GM19239 (cell line): ENCODE measurements around the gene TUBB4A.

Experiments
- DNase-seq: peaks from one replicate; pipeline ENCODE4 v3.0.0; 2011; ENCODE audit warnings: low spot score; ENCODE audit not compliant: insufficient read length
- FAIRE-seq: peaks from 2 replicates; lab custom pipeline; 2011; peaks lifted over from hg19 to GRCh38; lab: Jason Lieb, UNC

The TUBB4A gene

GRCh38 chr19:6451583-6452222 lies 50.4 kb downstream of the TUBB4A start:
- DNase-seq (no peak), FAIRE-seq (no peak)

GRCh38 chr19:6450166-6450565 lies 51.9 kb downstream of the TUBB4A start:
- DNase-seq (no peak), FAIRE-seq (no peak)

GRCh38 chr19:6448045-6448444 lies 54.1 kb downstream of the TUBB4A start:
- no peak for FAIRE-seq

GRCh38 chr19:6446452-6446851 lies 55.7 kb downstream of the TUBB4A start:
- no peak for DNase-seq
- no peak for FAIRE-seq

More at GRCh38 chr19:6448045-6448444, 54.1 kb downstream of the TUBB4A start:
- no peak for DNase-seq
